ENCODE measurements around the gene SLC22A8.

SLC22A8 gene

DNA sequence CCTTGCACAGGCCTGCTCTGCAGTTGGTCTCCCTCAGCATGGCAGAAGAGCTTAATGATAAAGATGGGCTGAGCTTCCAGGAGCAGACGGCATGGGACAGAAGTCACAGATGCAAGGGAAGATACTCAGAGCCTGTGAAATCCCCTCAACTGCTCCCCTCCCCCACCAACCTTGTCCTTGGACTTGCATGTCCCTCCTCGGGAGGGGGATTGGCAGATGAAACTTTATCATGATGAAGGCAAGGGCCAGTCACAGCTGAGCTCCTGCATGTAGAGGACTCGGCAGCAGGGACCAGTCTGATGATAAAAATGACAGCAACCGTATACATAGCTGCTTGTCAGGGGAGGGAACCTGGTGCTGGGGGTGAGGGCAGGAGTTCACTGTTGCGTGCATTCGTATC lies 6.8 kb upstream of the SLC22A8 start:
- in situ Hi-C loops (cut with MboI; ENCODE audit: low sequenced_read_pairs, unreplicated experiment), result loop anchor here (5.0 kb wide), 1 partner anchor 115 kb away; no protein-coding TSS in a partner anchor
- no peak for DNase-seq (ENCODE audit: low spot score)
- TF ChIP-seq CTCF (IDR thresholded peaks at IDR 0.05; ENCODE audit: borderline replicate concordance, control extremely low read depth, extremely low read depth, insufficient read depth, missing control alignments), result no peak

DNA sequence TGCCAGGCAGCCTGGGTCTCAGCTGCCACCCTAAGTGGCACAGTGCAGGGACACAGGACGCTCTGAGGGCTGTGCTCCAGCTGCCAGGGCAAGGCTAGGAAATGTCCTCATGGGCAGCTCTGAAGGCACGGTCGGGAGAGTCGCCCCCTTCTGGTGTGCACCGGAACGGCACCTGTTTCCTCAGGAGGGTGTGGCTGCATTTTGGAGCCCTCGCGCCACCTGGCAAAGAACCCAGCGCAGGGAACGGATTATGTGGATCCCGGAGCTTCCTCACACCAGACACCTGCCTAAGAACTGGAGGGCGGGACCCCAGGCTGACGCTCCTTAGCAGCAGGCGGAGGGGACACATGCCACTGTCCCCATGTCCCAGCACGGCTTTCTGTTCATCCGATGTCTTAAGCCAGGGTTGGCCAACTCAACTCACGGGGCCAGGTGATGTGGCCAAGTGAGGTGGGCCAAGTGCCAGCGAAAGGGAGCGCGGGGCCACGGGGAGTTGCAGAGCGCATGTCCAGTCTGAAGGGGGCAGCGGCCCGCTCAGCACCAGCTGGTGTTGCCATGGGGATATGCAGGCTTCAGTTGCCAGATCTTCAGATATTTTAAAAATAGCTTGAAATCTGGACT lies 5.1 kb upstream of the SLC22A8 start:
- peak; percentile 41 for TF ChIP-seq CTCF (IDR thresholded peaks at IDR 0.05; ENCODE audit: borderline replicate concordance, control extremely low read depth, extremely low read depth, insufficient read depth, missing control alignments)
- no peak for DNase-seq (ENCODE audit: low spot score)
- in situ Hi-C loops (cut with MboI; ENCODE audit: low sequenced_read_pairs, unreplicated experiment), result loop anchor here (5.0 kb wide), 1 partner anchor 113 kb away; no protein-coding TSS in a partner anchor

- in situ Hi-C loops (cut with MboI; ENCODE audit: low sequenced_read_pairs, unreplicated experiment), result no loop called here
Measured at GRCh38 chr11:63019506-63019905, 3.9 kb upstream of the SLC22A8 start.

GRCh38 chr11:63017306-63017974 lies 1.8 kb upstream of the SLC22A8 start:
- TF ChIP-seq CTCF (IDR thresholded peaks at IDR 0.05; ENCODE audit: borderline replicate concordance, control extremely low read depth, extremely low read depth, insufficient read depth, missing control alignments), result no peak
- in situ Hi-C loops (cut with MboI; ENCODE audit: low sequenced_read_pairs, unreplicated experiment), result no loop called here
- no peak for DNase-seq (ENCODE audit: low spot score)

More at GRCh38 chr11:63019506-63019905, 3.9 kb upstream of the SLC22A8 start:
- no peak for DNase-seq (ENCODE audit: low spot score)
- TF ChIP-seq CTCF (IDR thresholded peaks at IDR 0.05; ENCODE audit: borderline replicate concordance, control extremely low read depth, extremely low read depth, insufficient read depth, missing control alignments), result no peak

GRCh38 chr11:63014408-63015055 lies 1.1 kb downstream of the SLC22A8 start:
- TF ChIP-seq CTCF (IDR thresholded peaks at IDR 0.05; ENCODE audit: borderline replicate concordance, control extremely low read depth, extremely low read depth, insufficient read depth, missing control alignments), result no peak
- in situ Hi-C loops (cut with MboI; ENCODE audit: low sequenced_read_pairs, unreplicated experiment), result no loop called here
- DNase-seq (ENCODE audit: low spot score), result no peak

DNA sequence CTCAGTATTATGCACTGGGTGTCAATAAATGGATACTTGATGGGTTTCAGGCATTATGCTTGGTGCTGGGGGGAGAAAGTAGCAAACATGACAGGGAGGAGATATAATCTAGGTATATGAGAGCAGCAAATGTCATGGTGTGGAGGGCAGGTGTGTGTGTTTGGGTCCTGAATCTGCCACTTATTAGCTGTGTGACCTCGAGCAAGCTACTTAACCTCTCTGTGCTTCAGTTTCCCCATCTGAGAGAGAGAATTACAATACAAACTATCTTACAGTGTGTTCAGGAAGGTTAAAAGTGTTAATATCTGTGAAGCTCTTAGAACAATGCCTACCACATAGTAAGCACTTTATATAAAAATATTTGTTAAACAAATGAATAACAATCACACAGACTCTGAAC lies 2.8 kb downstream of the SLC22A8 start:
- in situ Hi-C loops (cut with MboI; ENCODE audit: low sequenced_read_pairs, unreplicated experiment), result no loop called here
- no peak for TF ChIP-seq CTCF (IDR thresholded peaks at IDR 0.05; ENCODE audit: borderline replicate concordance, control extremely low read depth, extremely low read depth, insufficient read depth, missing control alignments)
- no peak for DNase-seq (ENCODE audit: low spot score)

Data from GM13976 (cell line).